Right lobe of liver (tissue), 6 donors: ENCODE results near the gene LITAF. TPM values are rescaled to one million over a fixed set of nuclear protein-coding genes. Genes with fewer than 3 reads are reported as not detected.

Experiments used
- ATAC-seq, 4 donors: fragments of 200-7000 bp; cut with Tn5 transposase; one replicate each; pipeline ENCODE4 v1.9.1; 2020; ENCODE audit warnings: mild to moderate bottlenecking in 4 of 4, moderate library complexity in 4 of 4
- DNase-seq, 3 donors: peaks; one replicate each; pipeline ENCODE4 v3.0.0-alpha.2; 2020
- H3K27ac ChIP-seq, 3 donors: fragments of 200-600 bp; one replicate each; pipeline ENCODE4 v1.8.0; 2022
- H3K27me3 ChIP-seq, 2 donors: fragments of 200-600 bp; one replicate each; pipeline ENCODE4 v1.8.0; 2022
- H3K36me3 ChIP-seq, 4 donors: fragments of 200-600 bp; sonication (generic) in 1 of 4; one replicate each; pipeline versions ENCODE4 v1.5.1 to v1.8.0; 2017 to 2022; ENCODE audit warnings: control low read depth in 1 of 4
- H3K4me1 ChIP-seq, 4 donors: fragments of 200-600 bp; sonication (generic) in 1 of 4; one replicate each; pipeline versions ENCODE4 v1.5.1 to v1.8.0; 2017 to 2022; ENCODE audit warnings: control low read depth in 1 of 4
- H3K4me3 ChIP-seq, 3 donors: fragments of 200-600 bp; one replicate each; pipeline ENCODE4 v1.8.0; 2022
- H3K9me3 ChIP-seq, 4 donors: fragments of 200-600 bp; sonication (generic) in 1 of 4; one replicate each; pipeline versions ENCODE4 v1.5.1 to v1.8.0; 2017 to 2022; ENCODE audit warnings: control low read depth in 1 of 4
- POLR2A ChIP-seq: fragments of 450-650 bp; IDR thresholded peaks from one replicate; pipeline ENCODE4 v1.6.1; 2017; ENCODE audit warnings: antibody characterized with exemption, mild to moderate bottlenecking
- WGBS: methylation state at CpG from one replicate; pipeline ENCODE4 v1.1.6; 2018; ENCODE audit warnings: low coverage, low lambda C conversion rate; ENCODE audit not compliant: insufficient coverage; ENCODE audit errors: missing lambda C conversion rate; 5-methylcytosine and 5-hydroxymethylcytosine counted together
- intact Hi-C, 2 donors: fragments of 100-400 bp; cut with DNase I; formaldehyde crosslinking; loops; one replicate each; pipeline versions ENCODE4 v1.11.2 to v1.14.1; 2022
- total RNA-seq, 6 experiments: library from RNA; depleted of rRNA in 2 of 6; stranded (reverse); fragments of >200 nt in 2 of 6; fragmentation: NEBNext Ultra II Directional in 3 of 6; extraction: Animal tissue kit (Norgen Biotek cat#: 25700) in 3 of 6; gene quantifications; one replicate each; pipeline versions ENCODE4 v1.1.0 to v1.2.4, GENCODE V29; 2016 to 2023
- TF ChIP-seq, protein P1 (sequence below), 4 donors: fragments of 200-600 bp in 3 of 4; fragments of 450-650 bp in 1 of 4; IDR thresholded peaks; one replicate each; pipeline versions ENCODE4 v1.5.1 to v1.8.0; 2016 to 2022; ENCODE audit warnings: antibody characterized with exemption in 4 of 4, mild to moderate bottlenecking in 2 of 4
- donor health status: DM: no; HTN: yes; CAD: no.
- donor health status: DM: no; HTN: no; CAD: no.
- donor health status: DM: no; HTN: no; CAD: no.
- donor health status: DM: no; HTN: yes; CAD: no.
- donor health status: DM: no; HTN: yes; CAD: no.

LITAF gene
- total RNA-seq, 6 experiments from 2014 or later = 43.7 to 148 (median 59.1) TPM

DNA sequence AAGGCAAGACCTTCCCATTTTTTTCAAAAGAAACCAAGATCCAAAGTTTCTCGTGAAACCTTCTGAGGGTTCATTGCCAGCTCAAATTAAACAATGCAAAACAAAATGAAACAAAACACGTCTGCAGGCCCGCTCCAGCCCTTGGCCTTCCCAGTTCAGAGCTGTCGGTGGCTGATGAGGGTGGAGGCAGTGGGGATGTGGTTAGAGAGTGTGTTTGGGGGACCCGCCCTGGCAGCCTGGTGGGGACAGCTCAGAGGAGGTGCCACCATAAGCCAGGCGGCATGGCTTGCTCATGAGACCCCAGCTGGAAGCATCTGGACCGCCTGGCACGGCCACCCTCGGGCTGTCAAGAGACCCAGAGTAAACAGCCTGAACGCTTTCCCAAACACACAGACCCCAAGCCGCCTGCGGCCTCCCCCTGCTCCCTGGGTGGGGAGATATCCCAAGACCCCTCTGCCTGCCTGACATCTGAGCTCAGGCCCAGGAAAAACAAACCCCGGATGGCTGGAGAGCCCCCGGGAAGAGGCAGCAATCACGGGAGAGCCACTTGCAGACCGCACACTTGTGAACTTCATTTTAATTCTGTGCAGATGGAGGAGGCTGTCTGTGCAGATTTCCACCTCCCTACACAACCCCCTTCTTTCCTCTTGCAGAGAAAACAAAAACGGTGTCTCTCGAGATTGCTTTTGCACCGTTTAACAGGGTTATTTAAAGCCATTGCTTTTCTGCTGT is 35.4 kb upstream of the LITAF start:
- 39% methylated on average over 11 of the region's 19 CpGs for WGBS
- ATAC-seq = peak; percentile 9 to 42 (median 23)

DNA sequence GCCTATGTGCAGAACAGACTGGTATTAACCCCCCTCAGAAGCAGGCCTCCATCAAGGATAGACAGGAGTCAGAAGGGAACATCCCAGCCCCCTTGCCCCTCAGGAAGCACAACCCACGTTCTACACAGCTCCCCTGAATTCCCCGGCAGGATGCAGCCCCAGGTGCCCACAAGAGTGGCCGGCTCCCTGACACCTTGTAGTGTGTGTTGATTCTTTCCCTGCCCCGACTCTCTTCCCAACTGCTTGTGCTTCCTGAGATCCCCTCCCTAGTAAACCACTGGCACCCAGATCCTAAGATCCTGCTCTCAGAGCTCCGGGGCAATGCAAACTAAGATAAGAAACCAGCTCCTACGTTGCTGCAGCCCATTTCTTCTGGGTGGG is 34.8 kb upstream of the LITAF start:
- peaks cover 0 to 6% (median 0%) of the 10 kb centered on the region in 4 donors for H3K4me1 ChIP-seq
- no peak overlapping the region for H3K4me3 ChIP-seq
- DNase-seq (no peak), ATAC-seq (no peak)
- no peaks in the 10 kb centered on the region for H3K27me3 ChIP-seq
- no peaks in the 10 kb centered on the region for H3K9me3 ChIP-seq
- TF ChIP-seq, protein P1, sequence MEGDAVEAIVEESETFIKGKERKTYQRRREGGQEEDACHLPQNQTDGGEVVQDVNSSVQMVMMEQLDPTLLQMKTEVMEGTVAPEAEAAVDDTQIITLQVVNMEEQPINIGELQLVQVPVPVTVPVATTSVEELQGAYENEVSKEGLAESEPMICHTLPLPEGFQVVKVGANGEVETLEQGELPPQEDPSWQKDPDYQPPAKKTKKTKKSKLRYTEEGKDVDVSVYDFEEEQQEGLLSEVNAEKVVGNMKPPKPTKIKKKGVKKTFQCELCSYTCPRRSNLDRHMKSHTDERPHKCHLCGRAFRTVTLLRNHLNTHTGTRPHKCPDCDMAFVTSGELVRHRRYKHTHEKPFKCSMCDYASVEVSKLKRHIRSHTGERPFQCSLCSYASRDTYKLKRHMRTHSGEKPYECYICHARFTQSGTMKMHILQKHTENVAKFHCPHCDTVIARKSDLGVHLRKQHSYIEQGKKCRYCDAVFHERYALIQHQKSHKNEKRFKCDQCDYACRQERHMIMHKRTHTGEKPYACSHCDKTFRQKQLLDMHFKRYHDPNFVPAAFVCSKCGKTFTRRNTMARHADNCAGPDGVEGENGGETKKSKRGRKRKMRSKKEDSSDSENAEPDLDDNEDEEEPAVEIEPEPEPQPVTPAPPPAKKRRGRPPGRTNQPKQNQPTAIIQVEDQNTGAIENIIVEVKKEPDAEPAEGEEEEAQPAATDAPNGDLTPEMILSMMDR (IDR thresholded peaks at IDR 0.05) = no peak
- TF ChIP-seq POLR2A = no peak
- WGBS = 42% methylated on average over 2 of the region's 6 CpGs
- H3K27ac ChIP-seq = no peak overlapping the region
- intact Hi-C loops = no loop called here
- H3K36me3 ChIP-seq = no peaks in the 10 kb centered on the region

More for the DNA sequence above, 35.4 kb upstream of the LITAF start:
- intact Hi-C loops = no loop called here
- no peak for DNase-seq
- Histone ChIP-seq H3K27me3 (no peaks in the 10 kb centered on the region), H3K36me3 (no peaks in the 10 kb centered on the region), H3K4me1 (peaks cover 0 to 6% (median 0%) of the 10 kb centered on the region in 4 donors), H3K9me3 (no peaks in the 10 kb centered on the region), H3K4me3 (no peak overlapping the region), H3K27ac (peak overlapping the region in 1 of 3 donors; percentile 33)
- TF ChIP-seq, protein P1 (IDR thresholded peaks at IDR 0.05) = no peak
- no peak for TF ChIP-seq POLR2A

DNA sequence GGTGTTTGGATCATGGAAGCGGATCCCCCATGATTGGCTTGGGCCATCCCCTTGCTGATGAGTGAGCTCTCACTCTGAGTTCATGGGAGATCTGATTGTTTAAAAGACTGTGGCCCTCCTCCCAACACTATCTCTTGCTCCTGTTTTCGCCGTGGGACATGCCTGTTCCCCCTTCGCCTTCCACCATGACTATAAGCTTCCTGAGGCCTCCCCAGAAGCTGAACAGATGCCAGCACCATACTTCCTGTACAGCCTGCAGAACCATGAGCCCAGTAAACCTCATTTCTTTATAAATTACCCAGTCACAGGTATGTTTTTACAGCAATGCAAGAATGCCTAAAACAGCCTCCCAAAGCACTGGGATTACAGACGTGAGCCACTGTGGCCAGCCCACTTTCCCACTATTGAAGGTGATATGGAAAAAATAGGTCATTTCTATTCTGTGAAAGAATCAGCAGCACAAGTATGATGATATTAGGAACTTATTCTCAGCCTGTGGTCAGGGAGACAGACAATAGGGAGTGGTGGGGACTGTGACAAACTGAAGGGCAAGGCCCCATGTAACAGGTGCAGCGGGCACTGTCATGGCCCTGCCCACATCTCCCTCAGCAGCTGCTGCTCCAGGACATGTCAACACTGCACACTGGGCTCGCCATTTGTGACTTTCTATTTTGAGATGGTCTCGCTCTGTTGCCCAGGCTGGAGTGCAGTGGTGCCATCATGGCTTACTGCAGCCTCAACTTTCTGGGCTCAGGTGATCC is 33.7 kb upstream of the LITAF start:
- intact Hi-C loops = no loop called here
- no peaks in the 10 kb centered on the region for H3K36me3 ChIP-seq
- no peak overlapping the region for H3K27ac ChIP-seq
- DNase-seq (no peak), ATAC-seq (no peak)
- H3K27me3 ChIP-seq = no peaks in the 10 kb centered on the region
- H3K4me1 ChIP-seq = peaks cover 0 to 6% (median 0%) of the 10 kb centered on the region in 4 donors
- no peaks in the 10 kb centered on the region for H3K9me3 ChIP-seq
- H3K4me3 ChIP-seq = no peak overlapping the region
- TF ChIP-seq, protein P1 (IDR thresholded peaks at IDR 0.05) = no peak
- no peak for TF ChIP-seq POLR2A
- WGBS = 85% methylated on average over 4 of the region's 8 CpGs

DNA sequence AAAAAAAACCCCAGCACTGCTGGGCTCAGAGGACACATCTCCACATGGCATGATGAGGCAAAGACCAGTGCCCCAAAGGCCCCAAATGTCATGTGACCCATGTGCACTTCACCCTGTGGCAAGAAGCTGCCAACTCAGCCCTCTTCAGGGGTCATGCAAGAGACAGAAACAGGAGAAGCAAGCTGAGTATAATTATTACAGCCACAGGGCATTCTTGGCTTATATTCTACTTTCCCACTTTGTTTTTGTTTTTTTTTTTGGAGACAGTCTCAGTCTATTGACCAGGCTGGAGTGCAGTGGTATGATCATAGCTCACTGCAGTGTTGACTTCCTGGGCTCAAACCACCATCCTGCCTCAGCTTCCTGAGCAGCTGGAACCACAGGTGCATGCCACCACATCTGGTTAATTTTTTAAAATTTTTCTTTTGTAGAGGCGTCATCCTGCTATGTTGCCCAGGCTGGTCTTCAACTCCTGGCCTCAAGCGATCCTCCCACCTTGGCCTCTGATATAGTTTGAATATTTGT is 32.7 kb upstream of the LITAF start:
- no peaks in the 10 kb centered on the region for H3K36me3 ChIP-seq
- DNase-seq = peak; percentile 56 to 85 (median 80)
- WGBS = no CpG with 5 or more reads among the region's 2 CpGs
- H3K27me3 ChIP-seq = no peaks in the 10 kb centered on the region
- H3K27ac ChIP-seq = peak overlapping the region in 2 of 3 donors; percentile 3 to 76
- peak; percentile 83 to 90 (median 86) for ATAC-seq
- peaks cover 0 to 6% (median 0%) of the 10 kb centered on the region in 4 donors for H3K4me1 ChIP-seq
- no peak for TF ChIP-seq POLR2A
- TF ChIP-seq, protein P1 (IDR thresholded peaks at IDR 0.05) = no peak
- no peak overlapping the region for H3K4me3 ChIP-seq
- intact Hi-C loops = no loop called here
- no peaks in the 10 kb centered on the region for H3K9me3 ChIP-seq
